ENCODE data around the gene MYH10.

DNA sequence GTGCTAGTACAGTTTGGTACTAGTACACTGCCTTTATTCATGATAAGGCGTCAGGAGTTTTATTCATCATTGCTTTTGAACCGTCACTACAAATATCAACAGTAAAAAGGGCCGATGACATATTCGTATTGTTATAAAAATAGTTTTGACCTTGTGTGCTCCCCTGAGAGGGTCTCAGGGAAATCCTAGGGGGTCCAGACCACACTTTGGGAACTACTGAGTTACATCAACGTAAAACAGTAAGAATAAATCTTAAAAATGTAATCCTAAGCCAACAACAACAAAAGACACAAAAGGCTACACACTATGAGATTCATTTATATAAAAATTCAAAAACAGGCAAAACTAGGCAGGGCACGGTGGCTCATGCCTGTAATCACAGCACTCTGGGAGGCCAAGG lies 11.2 kb downstream of the MYH10 start:
- TF ChIP-seq POLR2A (IDR thresholded peaks at IDR 0.05; ENCODE audit: low read depth, low read length) (no peak), POLR2AphosphoS5 (IDR thresholded peaks at IDR 0.05; ENCODE audit: low read depth, low read length) (no peak)

All from GM12891 (cell line).